ENCODE measurements around the gene ZNF823.

GRCh38 chr19:11685676-11686650 is 52.8 kb downstream of the ZNF823 start:
- no peak for TF ChIP-seq CTCF (IDR thresholded peaks at IDR 0.05)
- TF ChIP-seq MAX (IDR thresholded peaks at IDR 0.05; ENCODE audit: low read depth), result no peak
- TF ChIP-seq YY1 (IDR thresholded peaks at IDR 0.05; ENCODE audit: low read depth), result no peak
- TF ChIP-seq FOXM1 (IDR thresholded peaks at IDR 0.05; ENCODE audit: low read depth), result no peak
- TF ChIP-seq GABPA (IDR thresholded peaks at IDR 0.05; ENCODE audit: low read depth), result no peak
- TF ChIP-seq JUND (IDR thresholded peaks at IDR 0.05), result no peak
- TF ChIP-seq REST (IDR thresholded peaks at IDR 0.05; ENCODE audit: low read depth, low read length), result no peak
- TF ChIP-seq RFX5 (IDR thresholded peaks at IDR 0.05; ENCODE audit: low read length), result no peak
- TF ChIP-seq IRF3 (IDR thresholded peaks at IDR 0.05; ENCODE audit: low read depth, low read length), result no peak
- TF ChIP-seq EZH2phosphoT487 (IDR thresholded peaks at IDR 0.05; ENCODE audit: borderline replicate concordance, low read depth), result no peak
- TF ChIP-seq MXI1 (IDR thresholded peaks at IDR 0.05; ENCODE audit: low read depth, low read length), result no peak
- no peak for TF ChIP-seq FOXJ3 (CRISPR knock-in tag; IDR thresholded peaks at IDR 0.05)
- no peak for TF ChIP-seq EP300 (IDR thresholded peaks at IDR 0.05; ENCODE audit: borderline replicate concordance in 1 of 2, low read depth in 1 of 2, low read length in 1 of 2)
